Progenitor cell of endocrine pancreas (in vitro differentiated cells): ENCODE results near the gene SNX12. TPM values are rescaled to one million over a fixed set of nuclear protein-coding genes. Genes with fewer than 3 reads are reported as not detected.

Experiments
- DNase-seq: peaks from one replicate; pipeline ENCODE4 v3.0.0; 2021; ENCODE audit warnings: low spot score; ENCODE audit not compliant: unreplicated experiment
- H3K27ac Mint-ChIP-seq: 2 replicates; pipeline ENCODE4 v1.8.0; 2021; ENCODE audit warnings: mild to moderate bottlenecking, moderate library complexity, mixed read lengths
- H3K27me3 Mint-ChIP-seq: 2 replicates; pipeline ENCODE4 v1.8.0; 2021; ENCODE audit warnings: mixed read lengths
- H3K36me3 Mint-ChIP-seq: 2 replicates; pipeline ENCODE4 v1.8.0; 2022; ENCODE audit warnings: mixed read lengths; ENCODE audit not compliant: insufficient read depth
- H3K4me1 Mint-ChIP-seq: 2 replicates; pipeline ENCODE4 v1.8.0; 2021; ENCODE audit warnings: low read depth, mixed read lengths
- H3K4me3 Mint-ChIP-seq: 2 replicates; pipeline ENCODE4 v1.8.0; 2021; ENCODE audit warnings: low read depth, mild to moderate bottlenecking, moderate library complexity, mixed read lengths
- H3K9me3 Mint-ChIP-seq: 2 replicates; pipeline ENCODE4 v1.8.0; 2021; ENCODE audit warnings: low read depth, mixed read lengths
- total RNA-seq: library from RNA; stranded (reverse); gene quantifications from 2 replicates; pipeline ENCODE4 v1.2.1, GENCODE V29; 2021
- TF ChIP-seq, protein P1 (sequence below): fragments of 200-600 bp; sonication (generic); IDR thresholded peaks from one replicate; pipeline ENCODE4 v1.5.0; 2021; ENCODE audit warnings: antibody characterized with exemption, mild to moderate bottlenecking; ENCODE audit not compliant: unreplicated experiment

The SNX12 gene
- total RNA-seq, 1 donor from 2014 or later: 77.0 TPM

DNA sequence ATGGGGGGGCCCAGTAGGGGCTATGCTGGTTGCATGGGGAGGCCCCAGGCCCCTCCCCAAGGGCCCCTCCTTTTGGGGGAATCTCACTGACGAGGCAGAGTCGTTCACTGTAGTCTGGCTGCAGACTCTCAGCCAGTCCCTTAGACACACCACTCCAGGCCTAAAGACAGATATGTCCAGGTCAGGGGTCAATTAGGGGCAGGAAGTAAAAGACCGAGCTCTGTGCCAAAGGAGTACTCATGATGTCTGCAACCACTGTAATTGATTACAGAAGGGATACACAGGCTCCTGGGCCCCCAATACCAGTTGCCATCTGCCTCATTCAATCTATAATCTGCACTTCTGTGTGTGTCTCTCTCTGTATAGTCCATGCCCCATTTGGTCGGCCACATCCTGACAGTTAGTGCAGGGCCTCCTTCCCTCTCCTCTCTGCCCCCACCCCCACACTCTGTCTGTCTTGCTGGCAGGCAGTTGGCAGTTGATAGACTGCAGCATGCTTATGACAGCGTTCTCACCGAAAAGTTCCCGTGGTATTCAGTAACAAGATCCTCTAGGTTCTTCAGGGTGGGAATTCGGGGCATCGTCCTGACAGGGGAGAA lies 39.7 kb upstream of the SNX12 start:
- no peaks in the 10 kb centered on the region for H3K27me3 Mint-ChIP-seq
- peaks cover 24% of the 10 kb centered on the region for H3K9me3 Mint-ChIP-seq
- peak overlapping the region; percentile 79 for H3K27ac Mint-ChIP-seq
- H3K36me3 Mint-ChIP-seq: no peaks in the 10 kb centered on the region
- no peak overlapping the region for H3K4me3 Mint-ChIP-seq
- DNase-seq: no peak
- TF ChIP-seq, protein P1, sequence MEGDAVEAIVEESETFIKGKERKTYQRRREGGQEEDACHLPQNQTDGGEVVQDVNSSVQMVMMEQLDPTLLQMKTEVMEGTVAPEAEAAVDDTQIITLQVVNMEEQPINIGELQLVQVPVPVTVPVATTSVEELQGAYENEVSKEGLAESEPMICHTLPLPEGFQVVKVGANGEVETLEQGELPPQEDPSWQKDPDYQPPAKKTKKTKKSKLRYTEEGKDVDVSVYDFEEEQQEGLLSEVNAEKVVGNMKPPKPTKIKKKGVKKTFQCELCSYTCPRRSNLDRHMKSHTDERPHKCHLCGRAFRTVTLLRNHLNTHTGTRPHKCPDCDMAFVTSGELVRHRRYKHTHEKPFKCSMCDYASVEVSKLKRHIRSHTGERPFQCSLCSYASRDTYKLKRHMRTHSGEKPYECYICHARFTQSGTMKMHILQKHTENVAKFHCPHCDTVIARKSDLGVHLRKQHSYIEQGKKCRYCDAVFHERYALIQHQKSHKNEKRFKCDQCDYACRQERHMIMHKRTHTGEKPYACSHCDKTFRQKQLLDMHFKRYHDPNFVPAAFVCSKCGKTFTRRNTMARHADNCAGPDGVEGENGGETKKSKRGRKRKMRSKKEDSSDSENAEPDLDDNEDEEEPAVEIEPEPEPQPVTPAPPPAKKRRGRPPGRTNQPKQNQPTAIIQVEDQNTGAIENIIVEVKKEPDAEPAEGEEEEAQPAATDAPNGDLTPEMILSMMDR: no peak
- H3K4me1 Mint-ChIP-seq: peaks cover 29% of the 10 kb centered on the region

DNA sequence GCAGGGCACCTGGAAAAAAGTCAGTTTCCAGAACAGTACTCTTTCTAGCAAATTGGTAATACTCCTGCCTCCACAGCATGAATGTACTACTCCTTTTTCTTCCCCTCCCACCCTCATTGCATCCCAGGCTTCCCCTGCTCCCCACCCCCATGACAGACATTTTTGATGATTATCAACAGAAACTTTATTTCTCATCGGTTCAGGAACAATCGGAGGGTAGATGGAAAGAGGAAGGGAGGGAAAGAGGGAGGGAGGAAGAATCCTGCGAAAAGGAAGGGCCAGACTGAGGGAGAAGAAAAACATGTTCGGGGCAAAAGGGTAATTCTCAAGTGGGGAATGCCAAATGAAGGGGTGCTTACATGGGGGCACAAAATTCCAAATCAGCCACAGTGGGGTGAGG lies 39.1 kb upstream of the SNX12 start:
- Mint-ChIP-seq H3K27ac (no peak overlapping the region), H3K27me3 (no peaks in the 10 kb centered on the region), H3K4me1 (peaks cover 35% of the 10 kb centered on the region), H3K36me3 (no peaks in the 10 kb centered on the region), H3K4me3 (no peak overlapping the region), H3K9me3 (peaks cover 20% of the 10 kb centered on the region)
- TF ChIP-seq, protein P1: no peak
- no peak for DNase-seq

DNA sequence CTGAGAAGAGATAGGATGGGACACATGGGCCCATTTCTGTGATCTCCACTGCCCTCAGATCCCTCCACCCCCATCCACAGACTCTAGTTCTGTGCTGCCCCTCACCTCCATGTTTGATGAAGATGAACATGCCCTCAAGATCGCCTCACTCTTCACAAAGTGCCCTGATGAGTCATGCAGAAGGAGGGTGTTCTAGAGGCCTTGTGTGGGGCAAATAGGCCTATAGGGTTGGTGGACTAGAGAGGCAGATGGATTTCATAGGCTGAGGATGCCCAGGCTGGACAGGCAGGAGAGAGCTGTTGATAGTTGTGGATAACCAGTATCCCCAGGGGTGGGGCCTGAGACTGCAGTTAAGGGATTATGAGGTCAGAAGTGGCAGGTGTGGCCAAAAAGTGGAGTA lies 38.3 kb upstream of the SNX12 start, which contains the start of gene CXorf65:
CXorf65 (minus strand) TSS at position 314 of the 400 bp plus-strand sequence; CDS start at position 130, 184 bp downstream.
- Mint-ChIP-seq H3K36me3 (peaks cover 2% of the 10 kb centered on the region), H3K27ac (no peak within 1 kb of the TSS), H3K4me1 (peaks cover 35% of the 10 kb centered on the region), H3K27me3 (no peaks in the 10 kb centered on the region), H3K4me3 (no peak within 1 kb of the TSS), H3K9me3 (peaks cover 14% of the 10 kb centered on the region)
- TF ChIP-seq, protein P1: no peak
- no peak for DNase-seq

DNA sequence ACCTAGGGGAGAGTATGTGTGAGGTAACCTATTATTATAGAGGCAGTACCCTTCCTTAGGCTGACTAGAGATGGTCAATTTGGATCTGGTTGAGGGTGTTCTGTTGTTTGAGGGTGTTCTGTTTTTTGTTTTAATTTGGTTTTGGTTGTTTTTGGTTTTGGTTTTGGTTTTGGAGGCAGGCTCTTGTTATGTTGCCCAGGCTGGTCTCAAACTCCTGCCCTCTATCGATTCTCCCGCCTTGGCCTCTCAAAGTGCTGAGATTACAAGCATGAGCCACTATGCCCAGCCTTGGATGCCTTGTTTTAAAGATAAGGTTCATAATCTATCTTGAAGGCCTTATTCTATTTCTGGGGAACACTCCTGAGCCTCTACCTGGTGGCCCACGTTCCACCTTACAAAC lies 37.5 kb upstream of the SNX12 start:
- Mint-ChIP-seq H3K27ac (no peak overlapping the region), H3K4me3 (no peak overlapping the region), H3K4me1 (peaks cover 36% of the 10 kb centered on the region), H3K36me3 (peaks cover 2% of the 10 kb centered on the region), H3K27me3 (no peaks in the 10 kb centered on the region), H3K9me3 (peaks cover 8% of the 10 kb centered on the region)
- no peak for DNase-seq
- TF ChIP-seq, protein P1: no peak

DNA sequence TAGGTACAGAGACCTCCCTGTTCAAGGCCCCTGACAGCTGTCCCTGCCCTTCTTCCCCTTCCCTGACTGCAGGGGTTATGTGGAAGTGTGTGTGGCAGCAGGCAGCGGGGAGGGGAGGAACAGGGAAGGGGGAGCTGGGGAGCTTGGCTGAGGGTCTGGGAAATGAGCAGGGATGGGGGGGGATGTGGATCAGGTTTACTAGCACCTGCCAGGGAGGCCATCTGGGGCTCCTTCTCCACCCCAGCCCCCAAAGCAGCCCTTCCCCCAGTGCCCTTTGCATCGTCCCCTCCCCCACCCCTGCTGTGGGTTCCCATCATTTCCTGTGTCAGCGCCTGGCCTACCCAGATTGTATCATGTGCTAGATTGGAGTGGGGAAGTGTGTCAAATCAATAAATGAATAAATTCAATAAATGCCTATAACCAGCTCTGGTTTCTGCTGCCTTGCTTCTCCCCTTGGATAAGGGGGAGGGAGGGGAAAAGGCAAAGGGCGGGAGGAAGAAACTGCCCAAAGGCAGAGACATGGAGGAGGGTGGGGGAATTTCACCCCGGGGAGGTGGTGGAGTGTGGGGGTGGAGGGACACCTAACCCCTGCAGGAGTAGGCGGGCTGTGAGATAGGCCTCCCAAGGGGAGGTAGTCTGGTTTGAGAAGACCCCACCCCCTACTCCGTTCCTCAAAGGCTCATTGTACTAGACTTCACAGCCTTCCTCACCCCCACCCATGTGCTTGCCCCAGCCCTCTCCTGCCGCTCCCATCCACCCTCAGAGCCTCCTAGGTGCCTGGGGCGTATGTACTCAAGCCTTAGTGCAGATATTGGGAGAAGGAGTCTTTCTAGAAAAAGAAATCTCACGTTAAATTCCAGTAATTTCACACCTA lies 35.2 kb upstream of the SNX12 start:
- Mint-ChIP-seq H3K27ac (peak overlapping the region; percentile 90), H3K9me3 (peaks cover 7% of the 10 kb centered on the region), H3K27me3 (no peaks in the 10 kb centered on the region), H3K4me1 (peaks cover 44% of the 10 kb centered on the region), H3K4me3 (peak overlapping the region; percentile 66), H3K36me3 (peaks cover 4% of the 10 kb centered on the region)
- TF ChIP-seq, protein P1: no peak
- no peak for DNase-seq
